Breast epithelium (tissue), 4 donors: ENCODE data around the gene CPEB2. TPM values are rescaled to one million over a fixed set of nuclear protein-coding genes. Genes with fewer than 3 reads are reported as not detected.

Experiments
- DNase-seq, 2 donors: peaks; one replicate each; pipeline ENCODE4 v3.0.0-alpha.2; 2019; ENCODE audit warnings: low spot score in 2 of 2
- H3K27ac ChIP-seq, 2 donors: fragments of 200-600 bp; sonication (generic) in 1 of 2; one replicate each; pipeline ENCODE4 v1.5.1; 2016 to 2019; ENCODE audit warnings: mild to moderate bottlenecking in 1 of 2
- H3K27me3 ChIP-seq, 2 donors: fragments of 200-600 bp; sonication (generic) in 1 of 2; one replicate each; pipeline versions ENCODE4 v1.5.1 to v1.6.0; 2017 to 2019; ENCODE audit warnings: control low read depth in 1 of 2, mild to moderate bottlenecking in 1 of 2
- H3K36me3 ChIP-seq: fragments of 200-600 bp; one replicate; pipeline ENCODE4 v1.5.1; 2019
- H3K4me1 ChIP-seq, 2 donors: fragments of 200-600 bp; sonication (generic); one replicate each; pipeline ENCODE4 v1.5.1; 2016 to 2019; ENCODE audit warnings: control low read depth in 1 of 2
- H3K4me3 ChIP-seq, 3 donors: fragments of 200-600 bp; sonication (generic); 1 replicate in 2 of 3; 2 replicates in 1 of 3; pipeline ENCODE4 v1.5.1; 2016 to 2019; ENCODE audit warnings: mild to moderate bottlenecking in 3 of 3, moderate library complexity in 2 of 3
- H3K9me3 ChIP-seq, 2 donors: fragments of 200-600 bp; sonication (generic) in 1 of 2; one replicate each; pipeline ENCODE4 v1.5.1; 2016 to 2019; ENCODE audit warnings: control low read depth in 1 of 2
- CTCF ChIP-seq, 3 donors: fragments of 450-650 bp; IDR thresholded peaks; one replicate each; pipeline ENCODE4 v1.5.1; 2016 to 2017; ENCODE audit warnings: antibody characterized with exemption in 3 of 3, mild to moderate bottlenecking in 3 of 3, moderate library complexity in 3 of 3
- POLR2A ChIP-seq: fragments of 450-650 bp; IDR thresholded peaks from one replicate; pipeline ENCODE4 v1.6.1; 2016; ENCODE audit warnings: antibody characterized with exemption, mild to moderate bottlenecking, moderate library complexity
- POLR2AphosphoS5 ChIP-seq, 3 donors: sonication (generic); formaldehyde crosslinking; IDR thresholded peaks; one replicate each; pipeline ENCODE4 v1.6.1; 2017; ENCODE audit warnings: antibody characterized with exemption in 3 of 3
- intact Hi-C: fragments of 100-400 bp; cut with DNase I; formaldehyde crosslinking; loops from one replicate; pipeline ENCODE4 v1.15.1; 2023; ENCODE audit warnings: low total_unique reads
- total RNA-seq, 3 donors: library from RNA; depleted of rRNA; stranded (reverse); fragments of >200 nt; gene quantifications; one replicate each; pipeline ENCODE4 v1.1.0, GENCODE V29; 2016

The CPEB2 gene
- total RNA-seq, 3 donors from 2014 or later = 16.7 to 33.4 (median 26.4) TPM

GRCh38 chr4:14977830-14978229, 24.5 kb upstream of the CPEB2 start:
- no peak for DNase-seq
- Histone ChIP-seq H3K36me3 (no peaks in the 10 kb centered on the region), H3K27ac (no peak overlapping the region), H3K27me3 (no peaks in the 10 kb centered on the region), H3K9me3 (peaks cover 0 to 5% of the 10 kb centered on the region in 2 donors), H3K4me3 (no peak overlapping the region), H3K4me1 (no peaks in the 10 kb centered on the region)
- no peak for TF ChIP-seq POLR2AphosphoS5 (IDR thresholded peaks at IDR 0.05)
- TF ChIP-seq POLR2A = no peak
- TF ChIP-seq CTCF (IDR thresholded peaks at IDR 0.05) = no peak
- intact Hi-C loops = no loop called here

- no peak for TF ChIP-seq POLR2A
- no peak for TF ChIP-seq POLR2AphosphoS5 (IDR thresholded peaks at IDR 0.05)
- intact Hi-C loops = no loop called here
- no peaks in the 10 kb centered on the region for H3K9me3 ChIP-seq
- H3K4me3 ChIP-seq = no peak overlapping the region
- no peak overlapping the region for H3K27ac ChIP-seq
- H3K36me3 ChIP-seq = no peaks in the 10 kb centered on the region
- H3K27me3 ChIP-seq = no peaks in the 10 kb centered on the region
- DNase-seq = no peak
- H3K4me1 ChIP-seq = no peaks in the 10 kb centered on the region
Measured at GRCh38 chr4:14984448-14984847, 17.8 kb upstream of the CPEB2 start.

GRCh38 chr4:14985161-14985560, 17.1 kb upstream of the CPEB2 start:
- no peaks in the 10 kb centered on the region for H3K27me3 ChIP-seq
- DNase-seq = no peak
- intact Hi-C loops = no loop called here

GRCh38 chr4:14985843-14986242, 16.4 kb upstream of the CPEB2 start:
- no peaks in the 10 kb centered on the region for H3K9me3 ChIP-seq
- no peak overlapping the region for H3K4me3 ChIP-seq
- no peaks in the 10 kb centered on the region for H3K27me3 ChIP-seq
- H3K4me1 ChIP-seq = no peaks in the 10 kb centered on the region
- TF ChIP-seq POLR2A = no peak
- no peak for TF ChIP-seq POLR2AphosphoS5 (IDR thresholded peaks at IDR 0.05)
- TF ChIP-seq CTCF (IDR thresholded peaks at IDR 0.05) = no peak
- no peak overlapping the region for H3K27ac ChIP-seq
- no peaks in the 10 kb centered on the region for H3K36me3 ChIP-seq
- intact Hi-C loops = no loop called here
- DNase-seq = no peak

More at GRCh38 chr4:14985161-14985560, 17.1 kb upstream of the CPEB2 start:
- Histone ChIP-seq H3K4me1 (no peaks in the 10 kb centered on the region), H3K9me3 (no peaks in the 10 kb centered on the region), H3K27ac (no peak overlapping the region), H3K4me3 (no peak overlapping the region), H3K36me3 (no peaks in the 10 kb centered on the region)
- TF ChIP-seq POLR2A = no peak
- TF ChIP-seq CTCF (IDR thresholded peaks at IDR 0.05) = no peak
- no peak for TF ChIP-seq POLR2AphosphoS5 (IDR thresholded peaks at IDR 0.05)

GRCh38 chr4:14987054-14987453, 15.2 kb upstream of the CPEB2 start:
- H3K4me3 ChIP-seq = no peak overlapping the region
- no peaks in the 10 kb centered on the region for H3K9me3 ChIP-seq
- DNase-seq = no peak
- TF ChIP-seq POLR2A = no peak
- no peak for TF ChIP-seq POLR2AphosphoS5 (IDR thresholded peaks at IDR 0.05)
- no peak for TF ChIP-seq CTCF (IDR thresholded peaks at IDR 0.05)
- H3K27me3 ChIP-seq = no peaks in the 10 kb centered on the region
- intact Hi-C loops = no loop called here
- no peaks in the 10 kb centered on the region for H3K36me3 ChIP-seq
- no peak overlapping the region for H3K27ac ChIP-seq
- H3K4me1 ChIP-seq = no peaks in the 10 kb centered on the region

- H3K4me1 ChIP-seq = no peaks in the 10 kb centered on the region
- no peaks in the 10 kb centered on the region for H3K27me3 ChIP-seq
- intact Hi-C loops = no loop called here
- no peak overlapping the region for H3K27ac ChIP-seq
- no peaks in the 10 kb centered on the region for H3K9me3 ChIP-seq
- no peaks in the 10 kb centered on the region for H3K36me3 ChIP-seq
- TF ChIP-seq POLR2A (no peak), CTCF (IDR thresholded peaks at IDR 0.05) (no peak), POLR2AphosphoS5 (IDR thresholded peaks at IDR 0.05) (no peak)
- no peak for DNase-seq
- H3K4me3 ChIP-seq = no peak overlapping the region
Measured at GRCh38 chr4:14990484-14990883, 11.8 kb upstream of the CPEB2 start.
